ENCODE measurements around the gene LSAMP. TPM values are rescaled to one million over a fixed set of nuclear protein-coding genes. Genes with fewer than 3 reads are reported as not detected.

Gene LSAMP
- total and polyA plus RNA-seq, 2 of the 13 experiments (the other 11 are each of a cell fraction or from before 2014, with no cell fraction given) = not detected

- Histone ChIP-seq H3K4me3 (replicated peaks in 1 of 3; ENCODE audit: insufficient read depth in 1 of 3, low read depth in 2 of 3, low read length in 3 of 3) (no peak overlapping the region), H4K20me1 (ENCODE audit: insufficient read depth, low read length) (no peaks in the 10 kb centered on the region), H3K36me3 (replicated peaks in 1 of 2; ENCODE audit: control insufficient read depth in 1 of 2, insufficient read depth in 2 of 2, low read length in 2 of 2) (no peaks in the 10 kb centered on the region), H3K27me3 (ENCODE audit: control insufficient read depth in 1 of 2, insufficient read depth in 2 of 2, low read length in 2 of 2) (no peaks in the 10 kb centered on the region), H2AFZ (ENCODE audit: low read length) (no peak overlapping the region), H3K9ac (ENCODE audit: insufficient read depth, low read depth, low read length) (no peak overlapping the region), H3K9me3 (ENCODE audit: low read length) (no peaks in the 10 kb centered on the region), H3K4me2 (ENCODE audit: low read depth, low read length) (no peak overlapping the region), H3K4me1 (ENCODE audit: insufficient read depth, low read length) (no peaks in the 10 kb centered on the region), H3K27ac (ENCODE audit: extremely low read length, insufficient read depth, low read length) (no peak overlapping the region), H3K79me2 (ENCODE audit: insufficient read depth, low read length) (no peaks in the 10 kb centered on the region)
- DNase-seq (ENCODE audit: low spot score) = no peak
- intact Hi-C loops (cut with micrococcal nuclease; ENCODE audit: unreplicated experiment) = no loop called here
- no peak for ATAC-seq
- 0% methylated on average over 2 of the region's 2 CpGs for WGBS (ENCODE audit: low lambda C conversion rate)
- TF ChIP-seq ZNF549 (CRISPR knock-in tag; IDR thresholded peaks at IDR 0.05) (no peak), ZNF691 (CRISPR knock-in tag; IDR thresholded peaks at IDR 0.05; ENCODE audit: borderline replicate concordance, low read depth) (no peak), KMT2A (CRISPR knock-in tag; IDR thresholded peaks at IDR 0.05) (no peak)
- no TSS peak for BruUV-seq (replicated peaks)
- ChIA-PET POLR2A (no interaction called here), CTCF (ENCODE audit: low intra/inter-chr PET ratio, low total read pairs) (no interaction called here)
- in situ Hi-C loops (cut with HindIII; ENCODE audit: extremely low pct_ligation_motif_present, low pct_unique_long_range_greater_than_20kb) = no loop called here
- FAIRE-seq = no peak
Measured at GRCh38 chr3:116191409-116191808, 253.9 kb downstream of the LSAMP start.

- in situ Hi-C loops (cut with HindIII; ENCODE audit: extremely low pct_ligation_motif_present, low pct_unique_long_range_greater_than_20kb) = no loop called here
- POLR2A ChIA-PET = no interaction called here
- Histone ChIP-seq H3K9ac (ENCODE audit: insufficient read depth, low read depth, low read length) (no peak overlapping the region), H3K27ac (ENCODE audit: extremely low read length, insufficient read depth, low read length) (no peak overlapping the region), H3K36me3 (replicated peaks in 1 of 2; ENCODE audit: control insufficient read depth in 1 of 2, insufficient read depth in 2 of 2, low read length in 2 of 2) (no peaks in the 10 kb centered on the region), H3K4me2 (ENCODE audit: low read depth, low read length) (no peak overlapping the region), H3K4me3 (replicated peaks in 1 of 3; ENCODE audit: insufficient read depth in 1 of 3, low read depth in 2 of 3, low read length in 3 of 3) (no peak overlapping the region), H4K20me1 (ENCODE audit: insufficient read depth, low read length) (no peaks in the 10 kb centered on the region), H3K4me1 (ENCODE audit: insufficient read depth, low read length) (no peaks in the 10 kb centered on the region), H3K9me3 (ENCODE audit: low read length) (no peaks in the 10 kb centered on the region), H2AFZ (ENCODE audit: low read length) (no peak overlapping the region), H3K27me3 (ENCODE audit: control insufficient read depth in 1 of 2, insufficient read depth in 2 of 2, low read length in 2 of 2) (no peaks in the 10 kb centered on the region), H3K79me2 (ENCODE audit: insufficient read depth, low read length) (no peaks in the 10 kb centered on the region)
- 0% methylated on average over 3 of the region's 3 CpGs for WGBS (ENCODE audit: low lambda C conversion rate)
- no TSS peak for BruUV-seq (replicated peaks)
- CTCF ChIA-PET (ENCODE audit: low intra/inter-chr PET ratio, low total read pairs) = no interaction called here
- DNase-seq (ENCODE audit: low spot score) (no peak), FAIRE-seq (no peak), ATAC-seq (no peak)
- intact Hi-C loops (cut with micrococcal nuclease; ENCODE audit: unreplicated experiment) = no loop called here
- no peak for TF ChIP-seq JDP2 (CRISPR knock-in tag; IDR thresholded peaks at IDR 0.05; ENCODE audit: borderline replicate concordance)
- TF ChIP-seq NPAS2 (CRISPR knock-in tag; IDR thresholded peaks at IDR 0.05; ENCODE audit: borderline replicate concordance) = no peak
- no peak for TF ChIP-seq HES4 (CRISPR knock-in tag; IDR thresholded peaks at IDR 0.05; ENCODE audit: borderline replicate concordance)
- TF ChIP-seq ZFP82 (CRISPR knock-in tag; IDR thresholded peaks at IDR 0.05; ENCODE audit: borderline replicate concordance) = no peak
- no peak for TF ChIP-seq CENPX (CRISPR knock-in tag; IDR thresholded peaks at IDR 0.05)
- no peak for TF ChIP-seq ZKSCAN5 (CRISPR knock-in tag; IDR thresholded peaks at IDR 0.05)
- no peak for TF ChIP-seq JUNB (CRISPR knock-in tag; IDR thresholded peaks at IDR 0.05; ENCODE audit: borderline replicate concordance)
- TF ChIP-seq GRHL1 (CRISPR knock-in tag; conservative IDR thresholded peaks at IDR 0.05) = no peak
- TF ChIP-seq ZUFSP (CRISPR knock-in tag; IDR thresholded peaks at IDR 0.05; ENCODE audit: borderline replicate concordance) = no peak
- no peak for TF ChIP-seq MBNL3 (CRISPR knock-in tag; conservative IDR thresholded peaks at IDR 0.05)
- TF ChIP-seq MXD4 (CRISPR knock-in tag; IDR thresholded peaks at IDR 0.05) = no peak
- no peak for TF ChIP-seq DNMT1 (CRISPR knock-in tag; IDR thresholded peaks at IDR 0.05)
- TF ChIP-seq MZF1 (CRISPR knock-in tag; IDR thresholded peaks at IDR 0.05; ENCODE audit: borderline replicate concordance) = no peak
- TF ChIP-seq TOPORS (CRISPR knock-in tag; IDR thresholded peaks at IDR 0.05) = no peak
Measured at GRCh38 chr3:116190095-116190494, 255.2 kb downstream of the LSAMP start.

All from HepG2 (cell line).